Large intestine (tissue), 3 donors: Measurements from ENCODE around the gene C6orf89. TPM values are rescaled to one million over a fixed set of nuclear protein-coding genes. Genes with fewer than 3 reads are reported as not detected.
"Not testable (repeated sequence)": the region's sequence is repeated elsewhere in the genome, so short reads cannot be mapped to it uniquely, and the experiment has no call there.

Experiments
- DNase-seq, 2 donors: peaks; one replicate each; pipeline versions ENCODE4 v3.0.0 to v3.0.0-alpha.2; 2013
- H3K27ac ChIP-seq: one replicate; pipeline ENCODE4 v1.5.1; 2013; ENCODE audit warnings: low read length
- H3K27me3 ChIP-seq: 2 replicates; pipeline ENCODE4 v1.6.1; 2013; ENCODE audit warnings: low read length; ENCODE audit not compliant: control insufficient read depth, insufficient read depth
- H3K36me3 ChIP-seq: 2 replicates; pipeline ENCODE4 v1.6.1; 2013; ENCODE audit warnings: low read length; ENCODE audit not compliant: control insufficient read depth, insufficient read depth
- H3K4me1 ChIP-seq: one replicate; pipeline ENCODE4 v1.6.1; 2013; ENCODE audit warnings: low read length; ENCODE audit not compliant: control insufficient read depth, insufficient read depth
- H3K4me3 ChIP-seq: one replicate; pipeline ENCODE4 v1.5.1; 2013; ENCODE audit warnings: low read length
- H3K9me3 ChIP-seq: one replicate; pipeline ENCODE4 v1.6.1; 2013; ENCODE audit warnings: mild to moderate bottlenecking, low read depth, low read length, moderate library complexity; ENCODE audit not compliant: control insufficient read depth
- WGBS: methylation state at CpG from one replicate; pipeline ENCODE4 v1.1.5; 2013; ENCODE audit warnings: low lambda C conversion rate; ENCODE audit not compliant: insufficient coverage; 5-methylcytosine and 5-hydroxymethylcytosine counted together
- polyA plus RNA-seq: library from polyadenylated mRNA; unstranded; fragments of 120-200 nt; gene quantifications from one replicate; pipeline ENCODE4 v1.2.1, GENCODE V29; 2013

The C6orf89 gene
- polyA plus RNA-seq, 1 donor, result 35.5 TPM

DNA sequence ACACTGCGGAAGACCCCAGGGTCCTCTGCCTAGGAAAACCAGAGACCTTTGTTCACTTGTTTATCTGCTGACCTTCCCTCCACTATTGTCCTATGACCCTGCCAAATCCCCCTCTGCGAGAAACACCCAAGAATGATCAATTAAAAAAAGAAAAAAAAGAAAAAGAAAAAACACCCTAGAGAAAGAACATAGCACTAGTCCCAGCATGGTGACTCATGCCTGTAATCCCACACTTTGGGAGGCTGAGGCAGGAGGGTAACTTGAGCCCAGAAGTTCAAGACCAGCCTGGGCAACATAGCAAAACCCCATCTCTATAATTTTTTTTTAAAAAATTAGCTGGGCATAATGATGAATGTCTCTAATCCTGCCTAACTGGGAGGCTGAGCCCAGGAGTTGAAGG is 56.6 kb downstream of the C6orf89 start:
- not testable (repeated sequence) for H3K9me3 ChIP-seq, H3K4me3 ChIP-seq, DNase-seq, H3K27ac ChIP-seq, H3K27me3 ChIP-seq, H3K4me1 ChIP-seq, H3K36me3 ChIP-seq
- WGBS, result no CpG with 5 or more reads among the region's 2 CpGs

DNA sequence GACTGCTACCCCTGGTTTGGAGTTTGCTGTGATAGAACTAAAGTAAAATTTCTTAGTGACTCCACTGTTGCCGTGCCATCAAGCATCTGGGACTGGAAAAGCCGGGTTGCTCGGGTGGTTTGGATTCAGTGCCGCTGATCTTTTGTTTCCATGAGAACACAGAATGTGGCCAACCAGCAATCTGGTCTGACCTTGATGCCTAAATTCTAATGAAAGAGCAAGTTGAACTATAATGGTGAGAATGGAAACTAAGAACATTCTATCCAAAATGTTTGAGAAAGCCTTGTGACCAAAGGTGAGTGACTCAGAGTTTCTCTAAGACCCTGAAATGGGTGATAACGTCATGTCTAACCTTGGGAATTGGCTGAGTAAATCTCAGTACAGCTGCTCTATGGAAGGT is 58.9 kb downstream of the C6orf89 start:
- H3K27me3 ChIP-seq, result no peaks in the 10 kb centered on the region
- H3K9me3 ChIP-seq, result peaks cover 3% of the 10 kb centered on the region
- DNase-seq, result no peak
- no peak overlapping the region for H3K27ac ChIP-seq
- no peak overlapping the region for H3K4me3 ChIP-seq
- WGBS, result no CpG with 5 or more reads among the region's 5 CpGs
- H3K36me3 ChIP-seq, result no peaks in the 10 kb centered on the region
- no peaks in the 10 kb centered on the region for H3K4me1 ChIP-seq

DNA sequence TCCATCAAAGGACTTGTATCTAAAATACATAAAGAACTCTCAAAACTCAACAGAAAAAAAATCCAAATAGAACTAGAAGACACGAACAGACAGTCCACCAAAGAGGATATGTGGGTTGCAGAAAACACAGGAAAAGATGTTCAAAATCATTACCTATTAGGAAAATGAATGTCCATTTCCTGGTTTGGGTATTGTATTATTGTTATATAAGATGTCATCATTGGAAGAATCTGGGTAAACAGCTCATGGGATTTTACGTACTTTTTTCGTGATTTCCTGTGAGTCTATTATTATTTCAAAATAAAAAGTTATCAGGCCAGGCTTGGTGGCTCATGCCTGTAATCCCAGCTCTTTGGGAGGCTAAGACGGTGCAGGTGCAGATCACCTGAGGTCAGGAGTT is 59.5 kb downstream of the C6orf89 start:
- H3K4me1 ChIP-seq, result no peaks in the 10 kb centered on the region
- no peak for DNase-seq
- no peaks in the 10 kb centered on the region for H3K36me3 ChIP-seq
- 100% methylated on average over 2 of the region's 4 CpGs for whole genome bisulfite sequencing
- no peak overlapping the region for H3K4me3 ChIP-seq
- no peaks in the 10 kb centered on the region for H3K27me3 ChIP-seq
- peaks cover 3% of the 10 kb centered on the region for H3K9me3 ChIP-seq
- no peak overlapping the region for H3K27ac ChIP-seq

DNA sequence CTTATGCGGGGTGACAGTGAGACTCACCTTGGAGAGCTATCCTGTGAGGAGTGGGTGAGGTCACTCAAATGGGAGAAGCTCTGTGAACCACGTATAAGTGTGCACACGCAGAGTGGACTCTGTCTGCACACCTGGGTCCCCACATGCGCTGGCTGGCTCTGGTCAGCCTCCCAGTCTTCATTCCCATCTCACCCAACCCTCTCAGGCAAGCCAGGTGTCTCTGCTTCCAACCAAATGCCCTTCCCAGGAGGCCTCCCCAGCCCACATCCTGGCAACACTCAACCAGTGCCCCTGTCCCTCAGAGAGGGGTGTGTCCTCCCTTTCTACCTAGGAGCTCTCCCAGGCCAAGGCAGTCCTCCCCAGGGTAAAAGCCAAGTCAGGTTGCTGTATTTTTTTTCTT is 60.8 kb downstream of the C6orf89 start:
- no peaks in the 10 kb centered on the region for H3K27me3 ChIP-seq
- WGBS, result no CpG with 5 or more reads among the region's 4 CpGs
- no peak overlapping the region for H3K27ac ChIP-seq
- no peak overlapping the region for H3K4me3 ChIP-seq
- H3K4me1 ChIP-seq, result no peaks in the 10 kb centered on the region
- DNase-seq, result no peak
- H3K9me3 ChIP-seq, result no peaks in the 10 kb centered on the region
- no peaks in the 10 kb centered on the region for H3K36me3 ChIP-seq

DNA sequence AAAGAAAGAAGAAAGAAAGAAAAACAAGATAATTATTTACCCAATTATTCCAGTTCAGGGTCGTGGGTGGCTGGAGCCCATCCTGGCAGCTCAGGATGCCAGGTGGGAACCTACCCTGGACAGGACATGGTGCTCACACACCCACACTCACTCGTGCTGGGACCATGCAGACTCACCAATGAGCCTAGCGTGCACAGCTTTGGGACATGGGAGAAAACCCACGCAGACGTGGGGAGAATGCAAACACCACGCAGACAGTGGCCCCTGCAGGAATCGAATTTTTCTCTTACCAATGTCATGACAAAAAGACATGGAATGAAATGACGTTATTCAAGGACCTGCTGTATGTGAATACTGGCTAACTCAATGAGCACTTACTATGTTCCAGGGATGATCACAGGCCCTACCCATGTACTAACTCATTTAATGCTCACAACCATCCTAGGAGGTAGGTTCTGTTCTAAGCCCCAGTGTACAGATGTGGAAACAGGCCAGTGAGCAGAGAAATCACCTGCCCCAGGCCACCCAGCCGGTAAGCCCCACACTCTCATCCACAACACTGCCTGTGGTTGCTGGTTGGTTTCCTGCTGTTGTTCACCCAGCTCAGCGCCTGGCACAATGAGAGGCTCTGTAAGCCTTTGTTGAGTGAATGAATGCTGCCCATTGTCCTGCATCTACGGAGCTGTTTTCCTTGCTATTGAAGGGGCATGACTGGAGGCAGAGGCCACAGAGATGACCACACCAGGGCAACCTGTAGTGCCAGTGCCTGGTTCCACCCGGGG is 62.0 kb downstream of the C6orf89 start:
- Histone ChIP-seq H3K4me3 (no peak overlapping the region), H3K4me1 (no peaks in the 10 kb centered on the region), H3K27me3 (no peaks in the 10 kb centered on the region), H3K9me3 (no peaks in the 10 kb centered on the region), H3K27ac (no peak overlapping the region), H3K36me3 (no peaks in the 10 kb centered on the region)
- WGBS, result no CpG with 5 or more reads among the region's 12 CpGs
- no peak for DNase-seq

DNA sequence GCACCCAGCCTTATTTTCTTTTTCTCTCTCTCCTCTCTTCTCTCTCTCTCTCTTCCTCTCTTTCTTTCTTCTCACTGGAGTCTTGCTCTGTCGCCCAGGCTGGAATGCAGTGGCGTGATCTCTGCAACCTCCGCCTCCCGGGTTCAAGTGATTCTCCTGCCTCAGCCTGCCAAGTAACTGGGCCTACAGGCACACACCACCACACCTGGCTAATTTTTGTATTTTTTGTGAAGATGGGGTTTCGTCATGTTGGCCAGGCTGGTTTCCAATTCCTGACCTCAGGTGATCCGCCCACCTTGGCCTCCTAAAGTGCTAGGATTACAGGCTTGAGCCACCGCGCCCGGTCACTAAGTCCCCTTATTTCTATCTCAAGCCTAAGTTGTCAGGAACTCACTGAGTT is 63.3 kb downstream of the C6orf89 start:
- H3K27me3 ChIP-seq, H3K4me3 ChIP-seq, H3K27ac ChIP-seq, DNase-seq, H3K4me1 ChIP-seq, H3K9me3 ChIP-seq, H3K36me3 ChIP-seq: not testable (repeated sequence)
- 60% methylated on average over 1 of the region's 9 CpGs for WGBS

DNA sequence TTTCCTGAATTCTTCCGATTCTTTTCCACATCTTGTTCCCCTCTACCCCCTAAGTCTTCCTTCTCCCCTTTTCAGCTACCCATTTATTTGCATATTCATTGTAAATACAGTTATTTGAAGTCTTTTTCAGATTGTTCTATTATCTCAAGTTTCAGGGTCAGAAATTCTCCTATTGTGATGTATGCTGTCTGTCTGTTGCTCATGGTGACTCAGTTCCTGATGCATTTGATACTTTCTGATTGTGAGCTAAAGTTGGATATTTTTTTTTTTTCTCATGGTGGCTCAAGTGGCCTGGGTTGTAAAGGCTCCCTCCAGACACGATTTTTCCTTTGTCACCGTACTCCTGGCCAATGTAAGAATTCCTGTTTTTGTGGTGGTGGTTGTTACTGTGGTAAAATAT is 63.9 kb downstream of the C6orf89 start:
- H3K27me3 ChIP-seq, result no peaks in the 10 kb centered on the region
- 83% methylated on average over 1 of the region's 3 CpGs for WGBS

DNA sequence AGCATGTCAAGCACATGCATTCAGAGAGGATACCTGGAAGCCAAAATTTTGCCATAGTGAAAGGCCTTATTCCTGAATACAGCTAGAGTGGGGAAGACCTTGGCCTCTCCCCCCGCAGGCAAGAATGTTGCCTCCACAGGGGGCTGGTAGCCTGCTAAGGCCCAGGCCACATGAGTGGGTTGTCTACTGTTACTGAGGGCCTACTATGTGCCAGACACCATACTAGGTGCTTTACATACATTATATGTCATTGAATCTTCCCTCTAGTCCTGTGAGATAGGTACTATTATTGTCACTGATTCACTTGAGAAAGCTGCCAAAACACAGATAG is 68.1 kb downstream of the C6orf89 start:
- Histone ChIP-seq H3K36me3 (no peaks in the 10 kb centered on the region), H3K4me3 (no peak overlapping the region), H3K9me3 (no peaks in the 10 kb centered on the region), H3K27ac (no peak overlapping the region), H3K27me3 (no peaks in the 10 kb centered on the region), H3K4me1 (no peaks in the 10 kb centered on the region)
- no CpG with 5 or more reads among the region's 1 CpG for WGBS
- DNase-seq, result no peak

More for the DNA sequence above, 63.9 kb downstream of the C6orf89 start:
- Histone ChIP-seq H3K4me1 (no peaks in the 10 kb centered on the region), H3K36me3 (no peaks in the 10 kb centered on the region), H3K27ac (no peak overlapping the region), H3K4me3 (no peak overlapping the region), H3K9me3 (no peaks in the 10 kb centered on the region)
- DNase-seq, result no peak

DNA sequence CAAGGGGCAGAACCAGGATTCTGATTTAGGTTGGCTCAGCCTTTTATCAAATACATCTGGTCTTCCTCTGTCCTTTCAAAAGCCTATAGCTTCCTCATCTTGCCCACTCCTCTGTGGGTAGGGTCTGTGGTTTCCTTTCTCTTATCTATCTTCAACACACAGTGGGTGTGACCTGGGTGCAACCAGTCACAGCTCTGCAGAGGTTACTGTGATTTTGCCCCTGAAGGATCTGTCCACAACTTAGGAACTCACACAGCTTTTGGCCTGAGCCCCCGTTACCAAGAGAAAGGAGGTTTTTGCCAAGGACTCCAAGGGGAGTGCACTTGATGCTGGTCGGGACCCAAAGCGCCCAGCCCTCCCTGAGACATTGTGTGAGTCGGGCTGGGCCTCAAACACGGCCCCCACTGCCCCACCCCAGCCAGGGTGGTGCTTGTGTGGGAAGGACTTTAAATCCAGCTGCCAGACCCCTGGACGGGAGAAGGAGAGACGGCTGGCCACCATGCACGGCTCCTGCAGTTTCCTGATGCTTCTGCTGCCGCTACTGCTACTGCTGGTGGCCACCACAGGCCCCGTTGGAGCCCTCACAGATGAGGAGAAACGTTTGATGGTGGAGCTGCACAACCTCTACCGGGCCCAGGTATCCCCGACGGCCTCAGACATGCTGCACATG is 68.6 kb downstream of the C6orf89 start, which contains the start of gene PI16:
TSS of gene PI16 (plus strand) at position 477 of the 670 bp plus-strand sequence. CDS start at position 500, 23 bp downstream.
- no peaks in the 10 kb centered on the region for H3K4me1 ChIP-seq
- no CpG with 5 or more reads among the region's 14 CpGs for WGBS
- H3K36me3 ChIP-seq, result no peaks in the 10 kb centered on the region
- no peak within 1 kb of the TSS for H3K27ac ChIP-seq
- no peak for DNase-seq
- no peaks in the 10 kb centered on the region for H3K27me3 ChIP-seq
- no peaks in the 10 kb centered on the region for H3K9me3 ChIP-seq
- no peak within 1 kb of the TSS for H3K4me3 ChIP-seq

DNA sequence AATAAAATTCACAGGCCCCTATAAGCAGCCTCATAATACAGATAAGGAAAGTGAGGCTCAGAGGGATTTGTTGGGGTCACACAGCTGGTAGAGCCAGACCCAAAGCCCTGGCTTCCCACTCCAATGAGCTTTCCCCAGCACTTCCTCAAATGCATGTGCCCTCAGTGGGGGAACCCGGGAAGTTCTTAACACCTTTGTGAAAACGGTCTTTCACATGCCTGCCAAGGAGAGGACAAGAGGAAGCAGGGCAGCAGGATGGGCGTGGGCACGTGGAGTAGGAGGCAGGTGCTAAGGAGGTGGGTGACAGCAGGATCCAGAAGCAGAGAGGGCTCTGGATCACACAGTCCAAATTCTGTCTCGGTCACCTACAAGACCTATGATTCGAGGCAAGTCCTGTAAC is 69.4 kb downstream of the C6orf89 start:
- Histone ChIP-seq H3K27me3 (no peaks in the 10 kb centered on the region), H3K36me3 (no peaks in the 10 kb centered on the region), H3K4me3 (no peak overlapping the region), H3K27ac (no peak overlapping the region), H3K9me3 (no peaks in the 10 kb centered on the region), H3K4me1 (no peaks in the 10 kb centered on the region)
- no CpG with 5 or more reads among the region's 6 CpGs for WGBS
- DNase-seq, result no peak
